Glomerular visceral epithelial cell (primary cell): Measurements from ENCODE around the gene NID2.

Source experiments
- DNase-seq: peaks from one replicate; pipeline ENCODE4 v3.0.0-alpha.2; 2016; ENCODE audit errors: extremely low spot score

NID2 gene

GRCh38 chr14:52052288-52052943, 16.4 kb downstream of the NID2 start:
- no peak for DNase-seq

- no peak for DNase-seq
These were observed 17.0 kb downstream of the NID2 start for GRCh38 chr14:52051871-52052270.

GRCh38 chr14:52051251-52051650, 17.6 kb downstream of the NID2 start:
- DNase-seq = no peak

GRCh38 chr14:52049721-52050588, 18.9 kb downstream of the NID2 start:
- no peak for DNase-seq

- no peak for DNase-seq
These were observed 19.6 kb downstream of the NID2 start for GRCh38 chr14:52049271-52049670.

GRCh38 chr14:52048641-52049204, 20.1 kb downstream of the NID2 start:
- no peak for DNase-seq

GRCh38 chr14:52048116-52048515, 20.7 kb downstream of the NID2 start:
- no peak for DNase-seq

- DNase-seq = no peak
These were observed 22.4 kb downstream of the NID2 start for GRCh38 chr14:52046376-52046917.

GRCh38 chr14:52044791-52045522, 23.9 kb downstream of the NID2 start:
- DNase-seq = peak; percentile 35

- DNase-seq = peak; percentile 28
These were observed 25.2 kb downstream of the NID2 start for GRCh38 chr14:52043690-52044089.

GRCh38 chr14:52042371-52043289, 26.2 kb downstream of the NID2 start:
- DNase-seq = no peak

- no peak for DNase-seq
These were observed 28.3 kb downstream of the NID2 start for GRCh38 chr14:52040598-52040997.

GRCh38 chr14:52039124-52039815, 29.6 kb downstream of the NID2 start:
- DNase-seq = no peak

- no peak for DNase-seq
These were observed 35.7 kb downstream of the NID2 start for GRCh38 chr14:52033101-52033642.

GRCh38 chr14:52032204-52032801, 36.6 kb downstream of the NID2 start:
- no peak for DNase-seq

GRCh38 chr14:52031781-52032180, 37.1 kb downstream of the NID2 start:
- peak; percentile 12 for DNase-seq

GRCh38 chr14:52029881-52030280, 39.0 kb downstream of the NID2 start:
- no peak for DNase-seq

GRCh38 chr14:52026901-52027300, 42.0 kb downstream of the NID2 start:
- no peak for DNase-seq

GRCh38 chr14:52026017-52026660, 42.7 kb downstream of the NID2 start:
- no peak for DNase-seq
